Measurements from ENCODE around the gene AMER2. TPM values are rescaled to one million over a fixed set of nuclear protein-coding genes. Genes with fewer than 3 reads are reported as not detected.

Gene AMER2
- total and polyA plus RNA-seq, 4 donors: 0.02 to 2.0 TPM; not detected in 2

- H3K4me3 ChIP-seq: no peak overlapping the region
- no peak for TF ChIP-seq CTCF (IDR thresholded peaks at IDR 0.05; ENCODE audit: control extremely low read depth, extremely low read depth)
- H3K27ac ChIP-seq (ENCODE audit: low read depth in 1 of 2, low read length in 1 of 2): no peak overlapping the region
- ATAC-seq (ENCODE audit: insufficient read depth, low FRiP score): no peak
- 46 to 50% methylated on average over 17 of the region's 17 CpGs for WGBS, 2 donors
- H3K4me1 ChIP-seq (ENCODE audit: control insufficient read depth in 5 of 5, insufficient read depth in 5 of 5, low read length in 5 of 5): no peaks in the 10 kb centered on the region
- H3K9me3 ChIP-seq (ENCODE audit: control insufficient read depth in 4 of 4, insufficient read depth in 3 of 4, low read length in 3 of 4): peaks cover 0 to 3% (median 0%) of the 10 kb centered on the region in 4 donors
- no peak for DNase-seq
- H3K9ac ChIP-seq (ENCODE audit: insufficient read depth in 1 of 2, low read length in 2 of 2): no peak overlapping the region
- H3K27me3 ChIP-seq (ENCODE audit: control insufficient read depth in 3 of 3, insufficient read depth in 3 of 3, low read length in 2 of 3): peaks cover 0 to 3% (median 0%) of the 10 kb centered on the region in 3 donors
- no peaks in the 10 kb centered on the region for H3K36me3 ChIP-seq (ENCODE audit: control insufficient read depth in 4 of 4, insufficient read depth in 4 of 4, low read length in 4 of 4)
Observed at GRCh38 chr13:25203127-25203740, 31.1 kb upstream of the AMER2 start.

- DNase-seq (no peak), ATAC-seq (ENCODE audit: insufficient read depth, low FRiP score) (no peak)
- no peak for TF ChIP-seq CTCF (IDR thresholded peaks at IDR 0.05; ENCODE audit: control extremely low read depth, extremely low read depth)
- Histone ChIP-seq H3K36me3 (ENCODE audit: control insufficient read depth in 4 of 4, insufficient read depth in 4 of 4, low read length in 4 of 4) (no peaks in the 10 kb centered on the region), H3K4me3 (no peak overlapping the region), H3K27me3 (ENCODE audit: control insufficient read depth in 3 of 3, insufficient read depth in 3 of 3, low read length in 2 of 3) (peaks cover 0 to 3% (median 0%) of the 10 kb centered on the region in 3 donors), H3K27ac (ENCODE audit: low read depth in 1 of 2, low read length in 1 of 2) (no peak overlapping the region), H3K4me1 (ENCODE audit: control insufficient read depth in 5 of 5, insufficient read depth in 5 of 5, low read length in 5 of 5) (no peaks in the 10 kb centered on the region), H3K9ac (ENCODE audit: insufficient read depth in 1 of 2, low read length in 2 of 2) (no peak overlapping the region), H3K9me3 (ENCODE audit: control insufficient read depth in 4 of 4, insufficient read depth in 3 of 4, low read length in 3 of 4) (peaks cover 0 to 3% (median 0%) of the 10 kb centered on the region in 4 donors)
- 50 to 72% methylated on average over 4 of the region's 4 CpGs for WGBS, 2 donors
Observed at GRCh38 chr13:25200783-25201182, 28.7 kb upstream of the AMER2 start.

GRCh38 chr13:25198647-25199046 lies 26.6 kb upstream of the AMER2 start:
- TF ChIP-seq CTCF (IDR thresholded peaks at IDR 0.05; ENCODE audit: control extremely low read depth, extremely low read depth): no peak
- 80 to 94% methylated on average over 5 of the region's 5 CpGs for WGBS, 2 donors
- DNase-seq (no peak), ATAC-seq (ENCODE audit: insufficient read depth, low FRiP score) (no peak)
- no peaks in the 10 kb centered on the region for H3K4me1 ChIP-seq (ENCODE audit: control insufficient read depth in 5 of 5, insufficient read depth in 5 of 5, low read length in 5 of 5)
- H3K27me3 ChIP-seq (ENCODE audit: control insufficient read depth in 3 of 3, insufficient read depth in 3 of 3, low read length in 2 of 3): peaks cover 0 to under 1% (median 0%) of the 10 kb centered on the region in 3 donors
- no peak overlapping the region for H3K27ac ChIP-seq (ENCODE audit: low read depth in 1 of 2, low read length in 1 of 2)
- no peaks in the 10 kb centered on the region for H3K36me3 ChIP-seq (ENCODE audit: control insufficient read depth in 4 of 4, insufficient read depth in 4 of 4, low read length in 4 of 4)
- peaks cover 0 to 2% (median 0%) of the 10 kb centered on the region in 4 donors for H3K9me3 ChIP-seq (ENCODE audit: control insufficient read depth in 4 of 4, insufficient read depth in 3 of 4, low read length in 3 of 4)
- H3K4me3 ChIP-seq: no peak overlapping the region
- H3K9ac ChIP-seq (ENCODE audit: insufficient read depth in 1 of 2, low read length in 2 of 2): no peak overlapping the region

GRCh38 chr13:25196971-25197370 lies 24.9 kb upstream of the AMER2 start:
- TF ChIP-seq CTCF (IDR thresholded peaks at IDR 0.05; ENCODE audit: control extremely low read depth, extremely low read depth): no peak
- H3K9ac ChIP-seq (ENCODE audit: insufficient read depth in 1 of 2, low read length in 2 of 2): no peak overlapping the region
- H3K36me3 ChIP-seq (ENCODE audit: control insufficient read depth in 4 of 4, insufficient read depth in 4 of 4, low read length in 4 of 4): no peaks in the 10 kb centered on the region
- ATAC-seq (ENCODE audit: insufficient read depth, low FRiP score) (no peak), DNase-seq (no peak)
- no peaks in the 10 kb centered on the region for H3K27me3 ChIP-seq (ENCODE audit: control insufficient read depth in 3 of 3, insufficient read depth in 3 of 3, low read length in 2 of 3)
- H3K9me3 ChIP-seq (ENCODE audit: control insufficient read depth in 4 of 4, insufficient read depth in 3 of 4, low read length in 3 of 4): peaks cover 0 to 5% (median 0%) of the 10 kb centered on the region in 4 donors
- H3K4me3 ChIP-seq: no peak overlapping the region
- H3K27ac ChIP-seq (ENCODE audit: low read depth in 1 of 2, low read length in 1 of 2): no peak overlapping the region
- no peaks in the 10 kb centered on the region for H3K4me1 ChIP-seq (ENCODE audit: control insufficient read depth in 5 of 5, insufficient read depth in 5 of 5, low read length in 5 of 5)
- WGBS, 2 donors: 85 to 88% methylated on average over 11 of the region's 11 CpGs

Data from lung (tissue), 12 donors.